Measurements from ENCODE around the gene ZNF582. TPM values are rescaled to one million over a fixed set of nuclear protein-coding genes. Genes with fewer than 3 reads are reported as not detected.

Gene ZNF582
- total and polyA plus RNA-seq, 2 donors (not counting 3 experiments of a cell fraction or from before 2014, with no cell fraction given): 2.5 to 2.9 TPM

DNA sequence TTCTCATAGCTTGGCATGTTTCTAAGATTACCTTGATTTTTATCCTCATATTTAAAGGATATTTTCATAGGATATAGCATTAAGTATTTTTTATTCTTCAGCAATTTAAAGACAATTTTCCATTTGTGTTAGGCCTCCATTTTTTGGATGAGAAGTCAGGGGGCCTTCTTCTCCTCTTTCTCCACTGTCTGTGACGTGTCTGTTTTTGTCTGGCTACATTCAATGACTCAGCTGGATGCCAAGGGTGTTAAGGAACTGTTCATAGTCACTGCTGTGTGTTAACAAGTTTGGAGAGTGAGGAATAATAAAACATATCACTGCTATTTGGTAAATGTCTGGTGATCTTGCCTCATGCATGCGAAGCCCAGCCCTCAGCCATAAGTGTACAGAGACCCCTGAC, 36.4 kb downstream of the ZNF582 start:
- Histone ChIP-seq H2AFZ (ENCODE audit: low read depth, low read length) (no peak overlapping the region), H3K4me1 (ENCODE audit: control insufficient read depth, extremely low read depth, insufficient read depth, low read length) (no peaks in the 10 kb centered on the region), H3K9ac (replicated peaks; ENCODE audit: extremely low read depth, insufficient read depth, low read length) (no peak overlapping the region), H3K9me3 (replicated peaks; ENCODE audit: control insufficient read depth, insufficient read depth, low read length) (no peaks in the 10 kb centered on the region), H3K27me3 (ENCODE audit: control insufficient read depth in 2 of 2, insufficient read depth in 2 of 2, low read length in 2 of 2) (no peaks in the 10 kb centered on the region), H3K27ac (ENCODE audit: insufficient read depth, low read depth, low read length) (no peak overlapping the region), H3K79me2 (ENCODE audit: control insufficient read depth, insufficient read depth, low read length) (no peaks in the 10 kb centered on the region), H3K9me1 (replicated peaks; ENCODE audit: control insufficient read depth, extremely low read depth, insufficient read depth, low read length) (no peaks in the 10 kb centered on the region), H4K20me1 (replicated peaks; ENCODE audit: control insufficient read depth, extremely low read depth, insufficient read depth, low read length) (no peaks in the 10 kb centered on the region), H3K4me2 (ENCODE audit: insufficient read depth, low read length) (no peak overlapping the region), H3K36me3 (ENCODE audit: control insufficient read depth in 2 of 2, extremely low read depth in 1 of 2, insufficient read depth in 2 of 2, low read length in 2 of 2) (no peaks in the 10 kb centered on the region), H3K4me3 (replicated peaks in 1 of 3; ENCODE audit: insufficient read depth in 1 of 3, low read depth in 1 of 3, low read length in 3 of 3) (no peak overlapping the region)
- ChIA-PET CTCF (no interaction called here), POLR2A (no interaction called here)
- dilution Hi-C loops (cut with MboI; ENCODE audit: extremely low pct_ligation_motif_present, low sequenced_read_pairs) (no loop called here), intact Hi-C loops (cut with micrococcal nuclease) (no loop called here)
- TF ChIP-seq, protein P1, sequence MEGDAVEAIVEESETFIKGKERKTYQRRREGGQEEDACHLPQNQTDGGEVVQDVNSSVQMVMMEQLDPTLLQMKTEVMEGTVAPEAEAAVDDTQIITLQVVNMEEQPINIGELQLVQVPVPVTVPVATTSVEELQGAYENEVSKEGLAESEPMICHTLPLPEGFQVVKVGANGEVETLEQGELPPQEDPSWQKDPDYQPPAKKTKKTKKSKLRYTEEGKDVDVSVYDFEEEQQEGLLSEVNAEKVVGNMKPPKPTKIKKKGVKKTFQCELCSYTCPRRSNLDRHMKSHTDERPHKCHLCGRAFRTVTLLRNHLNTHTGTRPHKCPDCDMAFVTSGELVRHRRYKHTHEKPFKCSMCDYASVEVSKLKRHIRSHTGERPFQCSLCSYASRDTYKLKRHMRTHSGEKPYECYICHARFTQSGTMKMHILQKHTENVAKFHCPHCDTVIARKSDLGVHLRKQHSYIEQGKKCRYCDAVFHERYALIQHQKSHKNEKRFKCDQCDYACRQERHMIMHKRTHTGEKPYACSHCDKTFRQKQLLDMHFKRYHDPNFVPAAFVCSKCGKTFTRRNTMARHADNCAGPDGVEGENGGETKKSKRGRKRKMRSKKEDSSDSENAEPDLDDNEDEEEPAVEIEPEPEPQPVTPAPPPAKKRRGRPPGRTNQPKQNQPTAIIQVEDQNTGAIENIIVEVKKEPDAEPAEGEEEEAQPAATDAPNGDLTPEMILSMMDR (IDR thresholded peaks at IDR 0.05; ENCODE audit: extremely low read depth in 1 of 2, insufficient read depth in 1 of 2, low read depth in 1 of 2, low read length in 2 of 2): no peak
- TF ChIP-seq, protein P2, sequence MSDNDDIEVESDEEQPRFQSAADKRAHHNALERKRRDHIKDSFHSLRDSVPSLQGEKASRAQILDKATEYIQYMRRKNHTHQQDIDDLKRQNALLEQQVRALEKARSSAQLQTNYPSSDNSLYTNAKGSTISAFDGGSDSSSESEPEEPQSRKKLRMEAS (IDR thresholded peaks at IDR 0.05; ENCODE audit: insufficient read depth, insufficient read length): no peak
- TF ChIP-seq MYC (IDR thresholded peaks at IDR 0.05; ENCODE audit: low read depth, low read length) (no peak), FOS (IDR thresholded peaks at IDR 0.05; ENCODE audit: borderline replicate concordance, insufficient read depth, low read length) (no peak), JUN (IDR thresholded peaks at IDR 0.05; ENCODE audit: borderline replicate concordance, insufficient read depth, insufficient read length, low read depth) (no peak)
- no peak for FAIRE-seq
- DNase-seq (ENCODE audit: low read depth, low spot score): no peak
- BruUV-seq (replicated peaks): no TSS peak

DNA sequence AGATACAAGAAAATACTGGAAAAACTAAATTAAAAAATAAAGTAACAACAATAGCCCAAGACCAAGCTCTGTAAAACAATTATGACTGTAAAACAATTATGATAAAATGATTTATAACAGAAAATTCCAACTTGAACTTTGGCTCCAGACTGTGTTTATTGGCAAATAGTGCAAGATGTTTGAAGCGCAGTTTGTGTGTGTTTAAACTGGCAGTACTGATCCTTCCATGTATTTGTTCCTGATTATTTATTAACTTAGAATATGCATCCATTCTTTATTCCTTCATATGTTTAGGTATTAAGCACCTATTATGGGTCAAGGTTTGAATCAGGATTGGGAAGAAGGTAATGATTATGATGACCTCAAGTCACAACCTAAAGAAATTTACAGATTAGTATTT, 37.8 kb downstream of the ZNF582 start:
- POLR2A ChIA-PET: no interaction called here
- Histone ChIP-seq H4K20me1 (replicated peaks; ENCODE audit: control insufficient read depth, extremely low read depth, insufficient read depth, low read length) (no peaks in the 10 kb centered on the region), H3K36me3 (ENCODE audit: control insufficient read depth in 2 of 2, extremely low read depth in 1 of 2, insufficient read depth in 2 of 2, low read length in 2 of 2) (no peaks in the 10 kb centered on the region), H3K9ac (replicated peaks; ENCODE audit: extremely low read depth, insufficient read depth, low read length) (no peak overlapping the region), H3K27me3 (ENCODE audit: control insufficient read depth in 2 of 2, insufficient read depth in 2 of 2, low read length in 2 of 2) (no peaks in the 10 kb centered on the region), H3K79me2 (ENCODE audit: control insufficient read depth, insufficient read depth, low read length) (no peaks in the 10 kb centered on the region), H3K9me3 (replicated peaks; ENCODE audit: control insufficient read depth, insufficient read depth, low read length) (no peaks in the 10 kb centered on the region), H3K9me1 (replicated peaks; ENCODE audit: control insufficient read depth, extremely low read depth, insufficient read depth, low read length) (no peaks in the 10 kb centered on the region), H3K4me1 (ENCODE audit: control insufficient read depth, extremely low read depth, insufficient read depth, low read length) (no peaks in the 10 kb centered on the region), H3K4me3 (replicated peaks in 1 of 3; ENCODE audit: insufficient read depth in 1 of 3, low read depth in 1 of 3, low read length in 3 of 3) (no peak overlapping the region), H3K4me2 (ENCODE audit: insufficient read depth, low read length) (no peak overlapping the region), H3K27ac (ENCODE audit: insufficient read depth, low read depth, low read length) (no peak overlapping the region), H2AFZ (ENCODE audit: low read depth, low read length) (no peak overlapping the region)
- CTCF ChIA-PET: no interaction called here
- no TSS peak for BruUV-seq (replicated peaks)
- dilution Hi-C loops (cut with MboI; ENCODE audit: extremely low pct_ligation_motif_present, low sequenced_read_pairs): no loop called here
- intact Hi-C loops (cut with micrococcal nuclease): no loop called here
- no peak for TF ChIP-seq POLR2A (IDR thresholded peaks at IDR 0.05; ENCODE audit: low read depth, low read length)
- DNase-seq (ENCODE audit: low read depth, low spot score): no peak
- FAIRE-seq: no peak

Data from endothelial cell of umbilical vein (primary cell).